CD4-positive, alpha-beta T cell (primary cell): Measurements from ENCODE around the gene DUS4L. TPM values are rescaled to one million over a fixed set of nuclear protein-coding genes. Genes with fewer than 3 reads are reported as not detected.

ENCODE experiments used
- ATAC-seq: fragments of 200-7000 bp; cut with Tn5 transposase; one replicate; pipeline ENCODE4 v1.10.0; 2022; ENCODE audit warnings: mild to moderate bottlenecking; ENCODE audit not compliant: poor library complexity
- CTCF ChIA-PET: fragments of 350-600 bp; sonication (Branson Sonifier 250); formaldehyde crosslinking; loops from one replicate; lab custom pipeline; 2021; ENCODE audit warnings: antibody characterized with exemption, inconsistent platforms; lab: Charles Lee
- POLR2A ChIA-PET: fragments of 350-600 bp; sonication (Branson Sonifier 250); formaldehyde crosslinking; loops from one replicate; lab custom pipeline; 2021; ENCODE audit warnings: antibody characterized with exemption, inconsistent platforms; lab: Charles Lee
- DNase-seq, 14 experiments: peaks; one replicate each; pipeline ENCODE4 v3.0.0-alpha.2; 2013 to 2020; ENCODE audit warnings: mixed read lengths in 2 of 14
- H3K27ac ChIP-seq, 2 donors: one replicate each; pipeline versions ENCODE4 v1.5.1 to v1.7.0; 2013; ENCODE audit warnings: low read length in 2 of 2, low read depth in 1 of 2, mild to moderate bottlenecking in 1 of 2
- H3K27me3 ChIP-seq, 2 experiments: 1 replicate in 1 of 2; 2 replicates in 1 of 2; pipeline versions ENCODE4 v1.6.1 to v1.7.0; 2013; ENCODE audit warnings: low read length in 2 of 2, control low read depth in 1 of 2, mild to moderate bottlenecking in 1 of 2, moderate library complexity in 1 of 2; ENCODE audit not compliant: insufficient read depth in 2 of 2, control insufficient read depth in 1 of 2
- H3K36me3 ChIP-seq: one replicate; pipeline ENCODE4 v1.6.1; 2013; ENCODE audit warnings: low read length, control low read depth; ENCODE audit not compliant: insufficient read depth
- H3K4me1 ChIP-seq: one replicate; pipeline ENCODE4 v1.6.1; 2013; ENCODE audit warnings: low read length, control low read depth; ENCODE audit not compliant: insufficient read depth
- H3K4me3 ChIP-seq: one replicate; pipeline ENCODE4 v1.5.1; 2013; ENCODE audit warnings: mild to moderate bottlenecking, low read length, moderate library complexity
- H3K9me3 ChIP-seq, 2 experiments: 1 replicate in 1 of 2; 2 replicates in 1 of 2; pipeline versions ENCODE4 v1.6.1 to v1.7.0; 2013; ENCODE audit warnings: low read length in 2 of 2, mild to moderate bottlenecking in 2 of 2, control low read depth in 1 of 2, moderate library complexity in 1 of 2; ENCODE audit not compliant: control insufficient read depth in 1 of 2, insufficient read depth in 1 of 2
- H3K27ac Mint-ChIP-seq: one replicate; pipeline ENCODE4 v1.8.0; 2020; ENCODE audit warnings: mixed read lengths
- H3K27me3 Mint-ChIP-seq: one replicate; pipeline ENCODE4 v1.8.0; 2021; ENCODE audit warnings: mixed read lengths
- H3K36me3 Mint-ChIP-seq: one replicate; pipeline ENCODE4 v1.8.0; 2021; ENCODE audit warnings: low read depth, mixed read lengths
- H3K4me1 Mint-ChIP-seq: one replicate; pipeline ENCODE4 v1.8.0; 2021; ENCODE audit warnings: low read depth, mixed read lengths
- H3K4me3 Mint-ChIP-seq: one replicate; pipeline ENCODE4 v1.8.0; 2020; ENCODE audit warnings: mild to moderate bottlenecking, mixed read lengths
- H3K9me3 Mint-ChIP-seq: one replicate; pipeline ENCODE4 v1.8.0; 2020; ENCODE audit warnings: mixed read lengths
- CTCF ChIP-seq: fragments of 200-600 bp; IDR thresholded peaks from one replicate; pipeline ENCODE4 v1.8.0; 2022; ENCODE audit warnings: antibody characterized with exemption, mild to moderate bottlenecking
- intact Hi-C, 2 experiments: fragments of 100-400 bp; cut with DNase I in 1 of 2; cut with micrococcal nuclease in 1 of 2; formaldehyde crosslinking; loops; one replicate each; pipeline versions ENCODE4 v1.15.1 to v1.9.0; 2023 to 2025; cut with DNase I, micrococcal nuclease
- polyA plus RNA-seq, 2 donors: library from polyadenylated mRNA; unstranded; fragments of 120-200 nt; gene quantifications; one replicate each; pipeline ENCODE4 v1.2.1, GENCODE V29; 2013
- total RNA-seq, 174 experiments: library from RNA in 2 of 174; stranded (reverse) in 2 of 174; gene quantifications; one replicate each; pipeline ENCODE4 v1.2.3 and lab custom pipeline; 2021 to 2026

The DUS4L gene
- total RNA-seq, result 10 to 100 TPM; 14.3 to 14.4 TPM
- polyA plus RNA-seq (2013, experiment 1 of 2), result 7.4 TPM
- polyA plus RNA-seq (2013, experiment 2 of 2), result 6.7 TPM
- 1.8 to 8.7 (median 5.5) reads per million in 172 experiments for total RNA-seq (lab: John Stamatoyannopoulos, UW)

DNA sequence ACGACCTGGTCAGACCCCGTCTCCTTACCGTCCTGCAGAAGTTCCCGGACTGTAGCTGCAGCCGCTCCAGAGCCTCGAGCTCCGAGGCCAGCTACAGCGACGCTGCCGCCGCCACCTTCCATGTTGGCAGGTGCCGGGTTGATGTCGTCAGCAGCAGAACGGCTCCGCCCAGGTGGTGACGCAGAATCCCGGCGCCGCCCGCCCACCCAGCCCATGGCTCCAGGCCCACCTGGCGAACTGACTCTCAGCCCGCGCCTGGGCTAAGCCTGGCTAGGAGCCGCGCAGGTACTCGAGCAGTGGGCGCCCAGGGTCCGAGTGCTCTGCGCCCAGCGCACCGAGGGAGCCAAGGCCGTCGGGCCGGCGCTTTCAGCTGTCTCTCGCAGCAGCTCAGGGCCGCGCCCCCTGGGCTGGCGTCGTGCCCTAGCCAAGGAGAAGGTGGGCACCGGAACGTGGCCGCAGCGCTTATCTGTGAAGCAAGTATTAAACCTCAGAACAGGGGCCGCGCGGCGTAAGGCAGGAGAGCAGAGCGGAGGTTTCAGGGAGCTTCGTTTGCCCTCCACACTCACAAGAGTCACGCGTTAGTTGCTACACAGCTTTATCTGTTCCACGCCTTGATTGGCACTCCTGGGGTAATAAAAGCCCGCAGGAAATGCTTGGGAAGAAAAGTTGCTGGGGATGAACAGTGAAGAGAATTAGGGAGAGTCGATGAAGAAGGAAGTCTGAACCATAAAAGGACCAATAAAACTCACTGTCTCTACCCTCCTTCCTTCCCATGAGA is at the start of gene DUS4L, which contains the start of gene COG5:
DUS4L (plus strand) TSS at position 197 of the 778 bp plus-strand sequence. CDS start 3,100 bp downstream, outside the sequence.
COG5 (minus strand) TSS at position 146 of the 778 bp plus-strand sequence; CDS start at position 122, 24 bp downstream.
- DNase-seq (peak; percentile 69 to 94 (median 80)), ATAC-seq (peak; percentile 85)
- peak within 1 kb of the TSS; percentile 93 for H3K4me3 Mint-ChIP-seq
- no peak for TF ChIP-seq CTCF
- no peaks in the 10 kb centered on the region for H3K9me3 Mint-ChIP-seq
- no peaks in the 10 kb centered on the region for H3K36me3 ChIP-seq
- H3K4me1 ChIP-seq, result peaks cover 35% of the 10 kb centered on the region
- peak within 1 kb of the TSS; percentile 83 for H3K4me3 ChIP-seq
- peaks cover 36% of the 10 kb centered on the region for H3K36me3 Mint-ChIP-seq
- H3K27ac Mint-ChIP-seq, result peak within 1 kb of the TSS; percentile 94
- no peaks in the 10 kb centered on the region for H3K27me3 ChIP-seq
- ChIA-PET POLR2A (interaction anchor here (0.8 to 2.5 kb wide), 15 partner anchors 11 to 700 kb away, joined by 3 to 26 read pairs (median 5); partner anchors contain the start of genes BCAP29, CBLL1, HBP1 and PIK3CG), CTCF (interaction anchor here (0.8 to 1.9 kb wide), 3 partner anchors 13 to 179 kb away, joined by 3 to 5 read pairs (median 4); no protein-coding TSS in a partner anchor)
- H3K27ac ChIP-seq, result peak within 1 kb of the TSS; percentile 87 to 90
- intact Hi-C loops, result loop anchor here (2.0 to 10.0 kb wide), 9 partner anchors 17 to 1279 kb away; partner anchors contain the start of genes BCAP29 (in 2 of the 2), CBLL1 (in 2 of the 2), CCDC71L (in 1 of the 2) and DLD (in 1 of the 2)
- H3K27me3 Mint-ChIP-seq, result no peaks in the 10 kb centered on the region
- H3K4me1 Mint-ChIP-seq, result peaks cover 70% of the 10 kb centered on the region
- H3K9me3 ChIP-seq, result no peaks in the 10 kb centered on the region

DNA sequence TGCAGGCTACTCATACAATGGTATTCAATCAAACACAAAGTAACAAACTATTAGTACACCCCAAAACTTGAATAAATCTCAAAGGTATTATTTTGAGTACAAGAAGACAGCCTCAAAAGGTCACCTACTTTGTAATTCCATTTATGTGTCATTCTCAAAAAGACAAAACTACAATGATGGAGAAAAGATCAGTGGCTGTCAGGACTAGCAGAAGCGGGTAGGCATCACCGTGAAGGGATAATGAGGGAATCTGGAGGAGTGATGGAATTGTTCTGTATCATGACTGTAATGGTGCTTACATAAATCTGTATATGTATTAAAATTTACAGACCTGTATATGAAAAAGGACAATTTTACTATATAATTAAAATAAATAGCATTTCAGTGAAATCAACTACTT is 37.1 kb upstream of the DUS4L start:
- CTCF ChIA-PET, result no interaction called here
- no peaks in the 10 kb centered on the region for H3K27me3 Mint-ChIP-seq
- no peaks in the 10 kb centered on the region for H3K27me3 ChIP-seq
- DNase-seq (no peak), ATAC-seq (no peak)
- H3K4me1 ChIP-seq, result no peaks in the 10 kb centered on the region
- H3K9me3 ChIP-seq, result no peaks in the 10 kb centered on the region
- intact Hi-C loops, result no loop called here
- no peak overlapping the region for H3K27ac Mint-ChIP-seq
- POLR2A ChIA-PET, result no interaction called here
- H3K4me3 Mint-ChIP-seq, result no peak overlapping the region
- H3K36me3 ChIP-seq, result peaks cover 44% of the 10 kb centered on the region
- H3K4me1 Mint-ChIP-seq, result peaks cover 24% of the 10 kb centered on the region
- peaks cover 72% of the 10 kb centered on the region for H3K36me3 Mint-ChIP-seq
- TF ChIP-seq CTCF, result no peak
- H3K27ac ChIP-seq, result no peak overlapping the region
- no peaks in the 10 kb centered on the region for H3K9me3 Mint-ChIP-seq
- H3K4me3 ChIP-seq, result no peak overlapping the region

DNA sequence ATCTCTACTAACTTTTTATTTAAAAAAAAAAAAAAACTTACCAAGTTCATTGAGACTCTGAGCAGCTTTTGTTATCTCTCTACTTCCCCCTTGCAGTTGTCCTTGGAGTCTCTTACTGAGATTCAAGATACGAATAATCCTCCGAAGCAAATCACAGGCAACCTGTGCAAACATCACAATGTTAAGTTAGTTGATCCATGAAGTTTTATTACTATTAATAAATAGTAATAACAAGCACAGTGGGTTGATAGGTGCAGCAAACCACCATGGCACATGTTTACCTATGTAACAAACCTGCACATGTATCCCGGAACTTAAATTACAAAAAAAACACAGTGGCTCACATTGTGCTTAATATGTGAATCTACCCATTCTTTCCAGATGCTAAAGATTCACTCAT is 36.6 kb upstream of the DUS4L start:
- intact Hi-C loops, result no loop called here
- no peaks in the 10 kb centered on the region for H3K27me3 ChIP-seq
- peaks cover 44% of the 10 kb centered on the region for H3K36me3 ChIP-seq
- no peak for DNase-seq
- no peaks in the 10 kb centered on the region for H3K9me3 ChIP-seq
- no peak overlapping the region for H3K4me3 ChIP-seq
- peaks cover 67% of the 10 kb centered on the region for H3K36me3 Mint-ChIP-seq
- no peak for TF ChIP-seq CTCF
- POLR2A ChIA-PET, result no interaction called here
- no peaks in the 10 kb centered on the region for H3K27me3 Mint-ChIP-seq
- CTCF ChIA-PET, result no interaction called here
- H3K4me1 ChIP-seq, result no peaks in the 10 kb centered on the region
- no peak for ATAC-seq
- H3K27ac ChIP-seq, result no peak overlapping the region
- H3K4me3 Mint-ChIP-seq, result no peak overlapping the region
- peaks cover 21% of the 10 kb centered on the region for H3K4me1 Mint-ChIP-seq
- H3K27ac Mint-ChIP-seq, result no peak overlapping the region
- H3K9me3 Mint-ChIP-seq, result no peaks in the 10 kb centered on the region
